Retinal pigment epithelial cell (primary cell): ENCODE data around the gene KDM5C.

Experiments used
- DNase-seq: peaks from one replicate; pipeline ENCODE4 v3.0.0-alpha.2; 2010; ENCODE audit warnings: low read depth
- H3K4me3 ChIP-seq: 2 replicates; pipeline ENCODE4 v1.5.1; 2011; ENCODE audit warnings: mild to moderate bottlenecking, low read length, control low read depth, moderate library complexity
- TF ChIP-seq, protein P1 (sequence below): conservative IDR thresholded peaks from 2 replicates; pipeline ENCODE4 v1.5.1; 2011; ENCODE audit warnings: low read depth, low read length, control low read depth, inconsistent platforms

KDM5C gene

DNA sequence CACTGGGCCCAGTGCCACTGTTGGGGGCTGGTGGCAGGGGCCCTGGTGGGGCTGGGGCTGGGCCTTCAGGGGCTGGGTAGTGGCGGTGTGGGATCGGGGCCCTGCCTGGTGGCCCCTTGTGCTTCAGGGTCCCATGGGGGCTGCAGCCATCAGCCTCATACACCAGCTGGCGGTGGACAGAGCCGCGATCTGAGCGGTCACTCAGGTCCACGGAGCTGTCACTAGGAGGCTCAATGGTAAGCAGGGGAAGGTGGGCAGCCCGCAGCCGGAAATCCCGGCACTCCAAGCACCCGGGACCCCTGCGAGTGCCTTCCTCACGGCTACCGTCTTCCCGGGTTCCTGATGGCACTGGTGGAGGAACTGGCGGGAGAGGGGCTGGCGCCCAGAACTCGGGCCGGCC is 25.5 kb upstream of the KDM5C start:
- no peak overlapping the region for H3K4me3 ChIP-seq
- no peak for DNase-seq
- TF ChIP-seq, protein P1, sequence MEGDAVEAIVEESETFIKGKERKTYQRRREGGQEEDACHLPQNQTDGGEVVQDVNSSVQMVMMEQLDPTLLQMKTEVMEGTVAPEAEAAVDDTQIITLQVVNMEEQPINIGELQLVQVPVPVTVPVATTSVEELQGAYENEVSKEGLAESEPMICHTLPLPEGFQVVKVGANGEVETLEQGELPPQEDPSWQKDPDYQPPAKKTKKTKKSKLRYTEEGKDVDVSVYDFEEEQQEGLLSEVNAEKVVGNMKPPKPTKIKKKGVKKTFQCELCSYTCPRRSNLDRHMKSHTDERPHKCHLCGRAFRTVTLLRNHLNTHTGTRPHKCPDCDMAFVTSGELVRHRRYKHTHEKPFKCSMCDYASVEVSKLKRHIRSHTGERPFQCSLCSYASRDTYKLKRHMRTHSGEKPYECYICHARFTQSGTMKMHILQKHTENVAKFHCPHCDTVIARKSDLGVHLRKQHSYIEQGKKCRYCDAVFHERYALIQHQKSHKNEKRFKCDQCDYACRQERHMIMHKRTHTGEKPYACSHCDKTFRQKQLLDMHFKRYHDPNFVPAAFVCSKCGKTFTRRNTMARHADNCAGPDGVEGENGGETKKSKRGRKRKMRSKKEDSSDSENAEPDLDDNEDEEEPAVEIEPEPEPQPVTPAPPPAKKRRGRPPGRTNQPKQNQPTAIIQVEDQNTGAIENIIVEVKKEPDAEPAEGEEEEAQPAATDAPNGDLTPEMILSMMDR = no peak

DNA sequence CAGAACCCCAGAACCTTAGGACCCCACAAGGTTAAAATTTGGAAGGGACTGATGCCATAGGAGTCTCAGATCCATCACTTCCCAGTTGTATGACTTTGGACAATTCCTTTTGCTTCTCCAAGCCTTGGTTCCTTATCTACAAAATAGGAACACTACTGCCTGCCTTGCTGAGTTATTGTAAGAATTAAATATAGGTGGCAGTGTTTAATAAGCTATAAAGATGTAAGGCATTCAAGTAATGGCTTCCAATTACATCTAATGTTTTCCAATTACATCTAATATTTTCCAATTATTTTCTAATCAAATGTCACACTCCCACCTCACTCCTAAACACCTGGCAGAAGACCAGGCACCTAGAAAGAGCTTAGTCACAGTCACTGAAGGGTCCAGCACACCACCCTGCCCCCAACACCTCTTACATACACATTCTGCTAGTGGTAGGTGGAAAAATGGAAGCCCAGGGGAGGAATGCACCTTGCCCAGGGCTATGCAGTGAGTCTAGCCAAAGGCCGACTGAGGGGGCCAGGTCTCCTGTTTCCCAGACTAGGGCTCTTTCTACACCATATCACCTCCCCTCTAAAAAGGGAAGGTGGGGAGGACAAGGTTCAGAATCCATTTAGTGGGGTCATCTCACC is 24.5 kb upstream of the KDM5C start:
- no peak for DNase-seq
- TF ChIP-seq, protein P1 = no peak
- no peak overlapping the region for H3K4me3 ChIP-seq

DNA sequence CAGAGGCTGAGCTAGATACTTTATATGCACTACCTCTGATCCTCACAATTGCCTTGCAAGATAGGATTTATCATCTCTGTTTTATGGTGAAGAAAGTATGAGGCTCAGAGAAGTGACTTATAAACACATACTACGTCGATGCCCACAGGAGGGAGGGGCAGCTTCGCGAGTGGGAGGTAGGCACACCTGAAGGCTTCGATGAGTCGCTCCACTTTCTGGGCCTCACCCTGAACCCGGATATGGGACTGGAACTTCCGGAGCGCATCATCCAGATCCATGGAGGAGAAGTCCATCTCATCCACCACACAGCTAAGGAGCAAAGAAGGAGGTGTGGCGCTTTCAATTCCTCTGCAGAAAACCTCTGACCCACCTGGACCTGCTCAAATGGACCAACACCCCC is 22.9 kb upstream of the KDM5C start:
- TF ChIP-seq, protein P1 = no peak
- no peak overlapping the region for H3K4me3 ChIP-seq
- no peak for DNase-seq

DNA sequence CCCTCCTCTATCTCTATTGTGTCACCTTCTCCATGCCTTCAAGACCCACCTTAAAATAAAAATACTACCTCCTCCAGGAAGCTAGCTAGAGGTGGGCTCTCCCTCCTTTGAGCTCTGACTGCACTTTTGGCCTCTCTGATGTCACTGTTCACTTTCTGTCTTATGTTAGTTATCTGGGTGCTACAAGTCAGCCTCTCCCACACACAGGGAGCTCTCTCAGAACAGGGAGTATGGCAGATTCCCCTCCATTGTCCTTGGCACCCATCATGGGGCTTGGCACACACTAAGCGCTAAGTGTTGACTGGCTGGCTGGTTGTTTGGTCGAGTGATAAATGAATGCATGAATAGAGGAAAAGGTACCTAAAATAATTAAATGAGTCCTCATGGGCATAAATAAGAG is 21.2 kb upstream of the KDM5C start:
- no peak for DNase-seq
- no peak overlapping the region for H3K4me3 ChIP-seq
- TF ChIP-seq, protein P1 = no peak

DNA sequence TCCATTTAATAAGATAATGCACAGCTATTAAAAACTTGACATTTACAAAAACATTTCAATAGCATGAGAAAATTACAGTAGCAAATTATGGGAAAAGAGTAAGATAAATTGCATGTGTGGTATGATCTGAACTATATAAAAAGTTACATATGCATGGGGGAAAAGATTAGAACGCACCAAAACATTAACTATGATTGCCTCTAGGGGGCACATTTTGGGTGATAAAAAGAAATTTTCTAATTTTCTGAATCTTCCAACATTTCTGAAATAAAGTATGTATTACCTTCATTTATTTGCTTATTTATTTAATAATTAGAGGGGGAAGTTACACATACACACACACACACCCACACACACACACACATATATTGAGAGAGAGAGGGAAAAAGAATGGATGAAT is 19.6 kb upstream of the KDM5C start:
- no peak overlapping the region for H3K4me3 ChIP-seq
- no peak for DNase-seq
- TF ChIP-seq, protein P1 = peak; percentile 53

DNA sequence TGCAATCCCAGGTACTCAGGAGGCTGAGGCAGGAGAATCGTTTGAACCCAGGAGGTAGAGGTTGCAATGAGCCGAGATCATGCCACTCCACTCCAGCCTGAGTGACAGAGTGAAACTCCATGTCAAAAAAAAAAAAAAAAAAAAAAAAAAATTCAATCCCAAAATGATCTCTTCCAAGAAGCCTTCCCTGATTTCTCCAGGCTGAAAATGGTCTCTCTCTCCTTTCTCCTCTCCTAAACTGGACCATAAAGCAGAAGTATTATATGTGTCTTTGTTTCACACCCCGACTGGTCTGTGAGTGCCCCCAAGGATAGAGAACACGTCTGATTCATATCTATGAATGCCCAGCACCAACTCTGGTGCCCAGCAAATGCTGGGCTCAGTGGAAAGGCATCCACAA is 17.3 kb upstream of the KDM5C start:
- TF ChIP-seq, protein P1 = no peak
- no peak for DNase-seq

DNA sequence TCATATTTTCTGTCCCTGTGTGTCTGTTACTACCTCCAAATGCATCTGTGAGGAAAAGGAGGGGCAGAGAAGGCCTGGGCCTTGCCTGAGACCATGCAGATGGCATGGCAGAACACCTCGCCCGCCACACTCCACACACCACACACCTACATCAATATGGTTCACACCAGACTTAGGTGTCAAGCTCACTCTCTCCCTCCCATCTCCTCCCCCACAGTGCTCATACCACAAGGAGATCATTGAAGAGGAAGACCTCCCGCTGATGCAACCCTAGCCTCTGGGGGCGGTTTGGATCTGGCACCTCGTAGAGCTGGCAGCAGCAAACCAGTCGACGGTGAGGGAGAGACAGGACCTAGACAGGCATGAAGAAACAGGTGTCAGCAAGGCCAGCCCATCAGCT is 16.6 kb upstream of the KDM5C start:
- H3K4me3 ChIP-seq = no peak overlapping the region

More for the DNA sequence above, 17.3 kb upstream of the KDM5C start:
- H3K4me3 ChIP-seq = no peak overlapping the region

More for the DNA sequence above, 16.6 kb upstream of the KDM5C start:
- no peak for DNase-seq
- TF ChIP-seq, protein P1 = no peak
